ENCODE results near the gene TBCD. TPM values are rescaled to one million over a fixed set of nuclear protein-coding genes. Genes with fewer than 3 reads are reported as not detected.

TBCD gene
- total RNA-seq, 1 donor from 2014 or later: 104 TPM

DNA sequence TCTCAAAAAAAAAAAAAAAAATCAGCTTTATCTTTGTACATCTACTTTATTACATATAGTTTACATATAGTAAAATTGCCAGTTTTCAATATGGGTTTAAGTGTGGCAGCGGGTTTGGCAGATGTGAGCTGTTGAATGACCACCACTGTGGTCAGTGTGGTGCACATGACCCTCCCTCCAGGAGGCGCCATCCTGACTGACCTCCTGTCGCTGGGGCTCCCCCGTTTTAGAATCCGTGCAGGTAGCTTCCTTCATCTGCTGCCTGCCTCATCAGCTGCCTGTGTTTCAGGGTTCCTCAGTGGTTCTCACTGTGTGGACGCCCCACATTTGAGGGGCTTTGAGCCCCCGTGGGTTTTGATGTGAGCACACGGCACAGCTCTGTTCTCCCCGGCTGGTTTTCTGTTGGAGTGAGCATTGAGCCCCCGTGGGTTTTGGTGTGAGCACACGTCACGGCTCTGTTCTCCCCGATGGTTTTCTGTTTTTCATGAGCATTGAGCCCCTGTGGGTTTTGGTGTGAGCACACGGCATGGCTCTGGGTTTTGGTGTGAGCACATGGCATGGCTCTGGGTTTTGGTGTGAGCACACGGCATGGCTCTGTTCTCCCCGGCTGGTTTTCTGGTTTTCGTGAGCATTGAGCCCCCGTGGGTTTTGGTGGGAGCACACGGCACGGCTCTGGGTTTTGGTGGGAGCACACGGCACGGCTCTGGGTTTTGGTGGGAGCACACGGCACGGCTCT lies 145.8 kb downstream of the TBCD start:
- peaks cover 23% of the 10 kb centered on the region for H3K4me1 Mint-ChIP-seq (ENCODE audit: unreplicated experiment)
- H3K36me3 Mint-ChIP-seq: peaks cover 22% of the 10 kb centered on the region
- TF ChIP-seq, protein P1, sequence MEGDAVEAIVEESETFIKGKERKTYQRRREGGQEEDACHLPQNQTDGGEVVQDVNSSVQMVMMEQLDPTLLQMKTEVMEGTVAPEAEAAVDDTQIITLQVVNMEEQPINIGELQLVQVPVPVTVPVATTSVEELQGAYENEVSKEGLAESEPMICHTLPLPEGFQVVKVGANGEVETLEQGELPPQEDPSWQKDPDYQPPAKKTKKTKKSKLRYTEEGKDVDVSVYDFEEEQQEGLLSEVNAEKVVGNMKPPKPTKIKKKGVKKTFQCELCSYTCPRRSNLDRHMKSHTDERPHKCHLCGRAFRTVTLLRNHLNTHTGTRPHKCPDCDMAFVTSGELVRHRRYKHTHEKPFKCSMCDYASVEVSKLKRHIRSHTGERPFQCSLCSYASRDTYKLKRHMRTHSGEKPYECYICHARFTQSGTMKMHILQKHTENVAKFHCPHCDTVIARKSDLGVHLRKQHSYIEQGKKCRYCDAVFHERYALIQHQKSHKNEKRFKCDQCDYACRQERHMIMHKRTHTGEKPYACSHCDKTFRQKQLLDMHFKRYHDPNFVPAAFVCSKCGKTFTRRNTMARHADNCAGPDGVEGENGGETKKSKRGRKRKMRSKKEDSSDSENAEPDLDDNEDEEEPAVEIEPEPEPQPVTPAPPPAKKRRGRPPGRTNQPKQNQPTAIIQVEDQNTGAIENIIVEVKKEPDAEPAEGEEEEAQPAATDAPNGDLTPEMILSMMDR (conservative IDR thresholded peaks at IDR 0.05): no peak
- no peak overlapping the region for H3K4me3 Mint-ChIP-seq
- H3K9me3 Mint-ChIP-seq: no peaks in the 10 kb centered on the region
- H3K27ac Mint-ChIP-seq: no peak overlapping the region
- no peak for DNase-seq (ENCODE audit: extremely low spot score, unreplicated experiment)
- no peaks in the 10 kb centered on the region for H3K27me3 Mint-ChIP-seq

DNA sequence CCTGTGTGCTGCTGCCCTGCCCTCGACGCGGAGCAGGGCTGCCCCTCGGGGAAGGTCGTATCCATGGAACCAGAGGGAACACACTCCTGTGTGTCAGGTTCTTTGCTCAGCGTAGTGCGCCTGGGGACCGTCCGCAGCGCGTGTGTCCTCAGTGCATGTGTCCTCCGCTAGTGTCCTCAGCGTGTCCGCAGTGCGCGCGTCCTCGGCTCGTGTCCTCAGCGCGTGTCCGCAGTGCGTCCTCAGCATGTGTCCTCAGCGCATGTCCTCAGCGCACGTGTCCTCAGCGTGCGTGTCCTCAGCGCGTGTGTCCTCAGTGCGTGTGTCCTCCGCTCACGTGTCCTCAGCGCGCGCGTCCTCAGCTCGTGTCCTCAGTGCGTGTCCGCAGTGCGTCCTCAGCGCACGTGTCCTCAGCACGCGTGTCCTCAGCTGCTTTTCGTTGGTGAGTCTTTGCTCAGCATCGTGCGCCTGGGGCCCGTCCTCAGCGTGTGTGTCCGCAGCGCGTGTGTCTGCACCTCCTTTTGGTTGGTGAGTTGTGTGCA lies 147.2 kb downstream of the TBCD start:
- no peak overlapping the region for H3K27ac Mint-ChIP-seq
- DNase-seq (ENCODE audit: extremely low spot score, unreplicated experiment): no peak
- H3K4me1 Mint-ChIP-seq (ENCODE audit: unreplicated experiment): peaks cover 11% of the 10 kb centered on the region
- no peaks in the 10 kb centered on the region for H3K9me3 Mint-ChIP-seq
- H3K4me3 Mint-ChIP-seq: no peak overlapping the region
- TF ChIP-seq, protein P1 (conservative IDR thresholded peaks at IDR 0.05): no peak
- no peaks in the 10 kb centered on the region for H3K27me3 Mint-ChIP-seq
- peaks cover 20% of the 10 kb centered on the region for H3K36me3 Mint-ChIP-seq

DNA sequence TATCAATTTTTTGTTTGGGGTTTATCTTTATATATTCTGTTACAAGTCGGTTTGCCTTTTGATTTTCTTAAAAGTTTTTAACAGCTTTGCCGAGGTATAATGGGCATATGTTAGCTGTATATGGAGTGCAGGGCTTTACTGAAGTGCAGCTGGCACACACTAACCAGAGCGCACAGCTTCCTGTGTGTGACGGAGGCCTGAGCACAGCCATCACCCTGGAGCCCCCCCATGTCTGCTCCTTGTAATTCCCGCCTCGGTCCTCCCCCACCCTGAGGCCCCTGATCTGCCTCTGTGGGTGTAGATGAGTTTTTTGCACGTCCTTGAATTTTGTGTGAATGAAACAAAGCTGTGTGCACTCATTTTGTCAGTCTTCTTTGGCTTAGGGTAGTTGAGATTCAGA lies 148.1 kb downstream of the TBCD start:
- H3K4me1 Mint-ChIP-seq (ENCODE audit: unreplicated experiment): peaks cover 6% of the 10 kb centered on the region
- TF ChIP-seq, protein P1 (conservative IDR thresholded peaks at IDR 0.05): no peak
- no peaks in the 10 kb centered on the region for H3K27me3 Mint-ChIP-seq

DNA sequence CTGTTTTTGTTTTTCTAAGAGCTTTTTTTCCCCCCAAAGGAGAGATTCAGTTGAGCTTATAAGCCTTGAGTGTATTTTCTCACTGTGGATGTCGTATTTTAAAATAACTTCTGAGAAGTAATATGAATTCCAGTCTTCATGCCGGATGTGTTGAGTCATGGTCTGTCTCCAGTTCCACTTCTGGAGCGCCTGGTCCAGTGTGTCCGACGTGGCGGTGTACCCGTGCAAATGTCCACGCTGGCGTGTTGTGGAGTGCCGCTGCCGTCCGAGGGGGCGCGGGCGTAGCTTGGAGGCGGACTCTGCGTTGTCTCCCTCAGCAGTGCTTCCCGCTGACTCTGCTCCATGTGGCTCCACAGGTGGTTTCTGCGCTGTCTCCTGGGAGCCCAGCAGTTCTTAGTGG lies 148.9 kb downstream of the TBCD start:
- TF ChIP-seq, protein P1 (conservative IDR thresholded peaks at IDR 0.05): no peak
- no peak for DNase-seq (ENCODE audit: extremely low spot score, unreplicated experiment)
- Mint-ChIP-seq H3K4me1 (ENCODE audit: unreplicated experiment) (peaks cover 6% of the 10 kb centered on the region), H3K9me3 (no peaks in the 10 kb centered on the region), H3K4me3 (no peak overlapping the region), H3K27ac (peak overlapping the region; percentile 65), H3K27me3 (no peaks in the 10 kb centered on the region), H3K36me3 (peaks cover 20% of the 10 kb centered on the region)

More for the DNA sequence above, 148.1 kb downstream of the TBCD start:
- Mint-ChIP-seq H3K27ac (no peak overlapping the region), H3K9me3 (no peaks in the 10 kb centered on the region), H3K36me3 (peaks cover 20% of the 10 kb centered on the region), H3K4me3 (no peak overlapping the region)
- DNase-seq (ENCODE audit: extremely low spot score, unreplicated experiment): no peak

DNA sequence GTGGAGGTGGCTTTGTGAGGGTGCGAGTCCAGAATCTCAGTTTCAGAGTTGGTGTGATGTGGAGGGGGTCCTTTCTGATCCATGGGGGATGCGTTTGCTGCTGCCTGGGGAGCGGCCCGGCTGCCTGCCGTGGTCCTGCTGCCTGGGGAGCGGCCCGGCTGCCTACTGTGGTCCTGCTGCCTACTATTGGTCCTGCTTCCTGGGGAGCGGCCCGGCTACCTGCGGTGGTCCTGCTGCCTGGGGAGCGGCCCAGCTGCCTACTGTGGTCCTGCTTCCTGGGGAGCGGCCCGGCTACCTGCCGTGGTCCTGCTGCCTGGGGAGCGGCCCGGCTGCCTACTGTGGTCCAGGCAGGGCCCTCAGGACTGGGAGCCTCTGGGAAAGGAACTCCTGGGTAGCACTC lies 149.5 kb downstream of the TBCD start:
- Mint-ChIP-seq H3K4me3 (no peak overlapping the region), H3K36me3 (peaks cover 20% of the 10 kb centered on the region), H3K27ac (peak overlapping the region; percentile 65), H3K4me1 (ENCODE audit: unreplicated experiment) (peaks cover 6% of the 10 kb centered on the region), H3K9me3 (no peaks in the 10 kb centered on the region), H3K27me3 (no peaks in the 10 kb centered on the region)
- TF ChIP-seq, protein P1 (conservative IDR thresholded peaks at IDR 0.05): no peak
- no peak for DNase-seq (ENCODE audit: extremely low spot score, unreplicated experiment)

Data from type B pancreatic cell (in vitro differentiated cells).